DMS79 treated with DMSO at 0.1 percent for 48 hours (cell line): Measurements from ENCODE around the gene ARHGEF16.
A peak's percentile ranks its signal among the peaks of the same experiment; 100 is the strongest.

ENCODE experiments used
- DNase-seq: peaks from one replicate; lab custom pipeline; 2025; lab: John Stamatoyannopoulos, UW

ARHGEF16 gene

GRCh38 chr1:3502641-3503524 lies 48.4 kb downstream of the ARHGEF16 start:
- no peak for DNase-seq

- no peak for DNase-seq
Observed at GRCh38 chr1:3503525-3503886, 49.0 kb downstream of the ARHGEF16 start.

GRCh38 chr1:3504151-3504821 lies 49.8 kb downstream of the ARHGEF16 start:
- no peak for DNase-seq

- no peak for DNase-seq
Observed at GRCh38 chr1:3504822-3505153, 50.3 kb downstream of the ARHGEF16 start.

- DNase-seq, result no peak
Observed at GRCh38 chr1:3505161-3505560, 50.7 kb downstream of the ARHGEF16 start.

- DNase-seq, result no peak
Observed at GRCh38 chr1:3506041-3506440, 51.6 kb downstream of the ARHGEF16 start.

- DNase-seq, result no peak
Observed at GRCh38 chr1:3506943-3507342, 52.5 kb downstream of the ARHGEF16 start.

GRCh38 chr1:3507636-3508275 lies 53.3 kb downstream of the ARHGEF16 start:
- no peak for DNase-seq

- no peak for DNase-seq
Observed at GRCh38 chr1:3508757-3509415, 54.4 kb downstream of the ARHGEF16 start.

- DNase-seq, result no peak
Observed at GRCh38 chr1:3509721-3510120, 55.3 kb downstream of the ARHGEF16 start.

- no peak for DNase-seq
Observed at GRCh38 chr1:3510136-3510955, 55.9 kb downstream of the ARHGEF16 start.

GRCh38 chr1:3510956-3511250 lies 56.4 kb downstream of the ARHGEF16 start:
- DNase-seq, result no peak

GRCh38 chr1:3511306-3511705 lies 56.8 kb downstream of the ARHGEF16 start:
- no peak for DNase-seq

GRCh38 chr1:3511856-3512255 lies 57.4 kb downstream of the ARHGEF16 start:
- no peak for DNase-seq

GRCh38 chr1:3514404-3514803 lies 59.9 kb downstream of the ARHGEF16 start:
- no peak for DNase-seq

- no peak for DNase-seq
Observed at GRCh38 chr1:3515272-3515671, 60.8 kb downstream of the ARHGEF16 start.

- peak; percentile 78 for DNase-seq
Observed at GRCh38 chr1:3515774-3516480, 61.5 kb downstream of the ARHGEF16 start.

GRCh38 chr1:3516481-3516869 lies 62.0 kb downstream of the ARHGEF16 start:
- no peak for DNase-seq

GRCh38 chr1:3516911-3517675 lies 62.6 kb downstream of the ARHGEF16 start:
- DNase-seq, result no peak

- DNase-seq, result no peak
Observed at GRCh38 chr1:3518256-3518655, 63.8 kb downstream of the ARHGEF16 start.

GRCh38 chr1:3518756-3519155 lies 64.3 kb downstream of the ARHGEF16 start:
- DNase-seq, result no peak
